NCI-H2171 (cell line): ENCODE measurements around the gene KASH5.
"Not testable (repeated sequence)": the region's sequence is repeated elsewhere in the genome, so short reads cannot be mapped to it uniquely, and the experiment has no call there.

ENCODE experiments used
- DNase-seq: peaks from one replicate; lab custom pipeline; 2025; lab: John Stamatoyannopoulos, UW

Gene KASH5

DNA sequence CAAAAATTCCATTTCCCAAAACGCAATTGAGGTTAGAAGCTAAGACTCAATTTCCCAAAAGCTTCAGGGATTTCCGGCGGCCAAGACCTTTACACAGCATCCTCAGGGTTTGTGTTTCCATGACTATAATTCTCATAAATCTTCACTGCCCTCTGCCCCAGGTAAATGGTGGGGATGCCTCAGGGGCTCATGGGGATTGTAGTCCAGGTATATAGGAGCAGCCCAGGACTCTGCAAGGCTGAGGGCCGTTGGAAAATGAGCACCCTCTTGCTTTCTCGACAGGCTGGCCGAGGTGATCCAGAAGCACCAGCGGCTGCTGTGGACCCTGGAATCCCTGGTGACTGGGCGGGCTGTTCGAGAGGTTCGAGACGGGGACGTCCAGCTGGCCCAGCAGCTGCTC lies 71.3 kb downstream of the KASH5 start:
- DNase-seq: no peak

DNA sequence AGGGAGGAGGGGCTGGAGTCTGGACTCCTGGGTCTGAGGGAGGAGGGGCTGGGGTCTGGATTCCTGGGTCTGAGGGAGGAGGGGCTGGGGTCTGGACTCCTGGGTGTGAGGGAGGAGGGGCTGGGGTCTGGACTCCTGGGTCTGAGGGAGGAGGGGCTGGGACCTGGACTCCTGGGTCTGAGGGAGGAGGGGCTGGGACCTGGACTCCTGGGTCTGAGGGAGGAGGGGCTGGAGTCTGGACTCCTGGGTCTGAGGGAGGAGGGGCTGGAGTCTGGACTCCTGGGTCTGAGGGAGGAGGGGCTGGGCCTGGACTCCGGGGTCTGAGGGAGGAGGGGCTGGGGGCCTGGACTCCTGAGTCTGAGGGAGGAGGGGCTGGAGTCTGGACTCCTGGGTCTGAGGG lies 73.1 kb downstream of the KASH5 start:
- DNase-seq: not testable (repeated sequence)

GRCh38 chr19:49461656-49462055 lies 73.6 kb downstream of the KASH5 start:
- DNase-seq: no peak

GRCh38 chr19:49462492-49462891 lies 74.4 kb downstream of the KASH5 start:
- DNase-seq: no peak

GRCh38 chr19:49463960-49464740 lies 76.1 kb downstream of the KASH5 start:
- DNase-seq: no peak

- no peak for DNase-seq
These were observed 77.3 kb downstream of the KASH5 start for GRCh38 chr19:49465371-49465770.
